Left forelimb (tissue), 1 donor: ENCODE results near the gene ZNF827.

ENCODE experiments used
- DNase-seq: peaks from one replicate; pipeline ENCODE4 v3.0.0-alpha.2; 2018; ENCODE audit warnings: low spot score

ZNF827 gene, protein sequence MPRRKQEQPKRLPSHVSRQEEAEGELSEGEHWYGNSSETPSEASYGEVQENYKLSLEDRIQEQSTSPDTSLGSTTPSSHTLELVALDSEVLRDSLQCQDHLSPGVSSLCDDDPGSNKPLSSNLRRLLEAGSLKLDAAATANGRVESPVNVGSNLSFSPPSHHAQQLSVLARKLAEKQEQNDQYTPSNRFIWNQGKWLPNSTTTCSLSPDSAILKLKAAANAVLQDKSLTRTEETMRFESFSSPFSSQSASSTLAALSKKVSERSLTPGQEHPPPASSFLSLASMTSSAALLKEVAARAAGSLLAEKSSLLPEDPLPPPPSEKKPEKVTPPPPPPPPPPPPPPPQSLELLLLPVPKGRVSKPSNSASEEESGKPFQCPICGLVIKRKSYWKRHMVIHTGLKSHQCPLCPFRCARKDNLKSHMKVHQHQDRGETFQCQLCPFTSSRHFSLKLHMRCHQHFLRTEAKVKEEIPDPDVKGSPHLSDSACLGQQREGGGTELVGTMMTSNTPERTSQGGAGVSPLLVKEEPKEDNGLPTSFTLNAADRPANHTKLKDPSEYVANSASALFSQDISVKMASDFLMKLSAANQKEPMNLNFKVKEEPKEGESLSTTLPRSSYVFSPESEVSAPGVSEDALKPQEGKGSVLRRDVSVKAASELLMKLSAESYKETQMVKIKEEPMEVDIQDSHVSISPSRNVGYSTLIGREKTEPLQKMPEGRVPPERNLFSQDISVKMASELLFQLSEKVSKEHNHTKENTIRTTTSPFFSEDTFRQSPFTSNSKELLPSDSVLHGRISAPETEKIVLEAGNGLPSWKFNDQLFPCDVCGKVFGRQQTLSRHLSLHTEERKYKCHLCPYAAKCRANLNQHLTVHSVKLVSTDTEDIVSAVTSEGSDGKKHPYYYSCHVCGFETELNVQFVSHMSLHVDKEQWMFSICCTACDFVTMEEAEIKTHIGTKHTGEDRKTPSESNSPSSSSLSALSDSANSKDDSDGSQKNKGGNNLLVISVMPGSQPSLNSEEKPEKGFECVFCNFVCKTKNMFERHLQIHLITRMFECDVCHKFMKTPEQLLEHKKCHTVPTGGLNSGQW

DNA sequence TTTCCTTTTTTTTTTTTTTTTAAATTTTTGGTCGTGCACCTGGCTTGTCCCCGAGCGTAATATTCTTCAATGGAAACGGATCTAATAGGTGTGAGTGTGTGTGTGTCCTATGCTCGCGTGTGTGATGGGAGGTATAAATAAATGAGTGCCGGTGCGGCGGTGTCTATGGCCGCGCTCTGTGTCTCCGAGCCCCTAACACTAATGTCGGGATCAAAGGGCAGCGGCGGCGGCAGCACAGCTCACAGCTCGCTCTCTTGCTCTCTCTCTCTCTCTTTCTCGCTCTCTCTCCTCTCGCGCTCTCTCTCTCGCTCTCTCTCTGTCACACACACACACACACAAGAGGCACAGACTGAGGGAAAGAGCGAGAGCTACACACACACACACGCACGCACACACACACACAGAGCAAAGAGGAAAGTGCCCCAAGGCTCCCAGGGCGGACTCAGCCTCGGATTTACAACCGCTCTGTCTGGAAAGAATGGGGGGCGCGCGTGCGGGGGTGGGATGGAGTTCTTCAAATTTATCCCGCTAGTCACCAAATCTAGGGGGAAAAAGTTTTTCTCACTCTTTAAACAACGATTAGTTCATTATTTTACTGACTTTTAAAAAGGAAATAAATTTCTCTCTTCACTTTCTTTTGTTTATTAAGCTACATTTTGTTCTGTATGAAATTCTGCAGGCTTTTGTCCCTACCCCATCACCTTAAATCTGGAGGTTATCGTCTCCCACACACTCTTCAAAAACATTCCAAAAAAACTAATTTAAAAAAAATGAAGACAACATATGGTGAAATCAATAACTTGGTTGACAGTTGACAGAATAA, at the start of gene ZNF827:
Gene ZNF827 (minus strand): TSS at position 206 of the 823 bp plus-strand sequence. CDS start 416 bp downstream, outside the sequence.
- peak; percentile 85 for DNase-seq

DNA sequence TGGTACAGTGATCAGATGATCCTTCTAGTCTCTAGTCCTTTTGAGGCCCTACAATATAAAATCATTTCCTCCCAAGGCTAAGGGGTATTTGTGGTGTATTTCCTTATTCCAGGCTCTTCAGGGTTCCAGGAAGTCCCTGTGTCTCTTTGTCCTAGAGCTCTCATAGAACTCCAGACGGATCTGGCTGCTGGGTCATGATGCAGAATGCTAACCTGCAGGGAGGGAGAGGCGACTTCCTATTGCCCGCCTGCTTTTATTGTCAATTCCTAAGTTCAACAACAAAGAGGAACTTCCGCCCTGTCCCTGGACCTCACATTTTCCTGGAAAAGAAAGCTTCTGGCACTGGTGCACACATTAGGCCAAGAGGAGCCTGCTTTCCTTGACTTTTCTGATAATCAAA, 45.9 kb upstream of the ZNF827 start:
- DNase-seq = no peak

DNA sequence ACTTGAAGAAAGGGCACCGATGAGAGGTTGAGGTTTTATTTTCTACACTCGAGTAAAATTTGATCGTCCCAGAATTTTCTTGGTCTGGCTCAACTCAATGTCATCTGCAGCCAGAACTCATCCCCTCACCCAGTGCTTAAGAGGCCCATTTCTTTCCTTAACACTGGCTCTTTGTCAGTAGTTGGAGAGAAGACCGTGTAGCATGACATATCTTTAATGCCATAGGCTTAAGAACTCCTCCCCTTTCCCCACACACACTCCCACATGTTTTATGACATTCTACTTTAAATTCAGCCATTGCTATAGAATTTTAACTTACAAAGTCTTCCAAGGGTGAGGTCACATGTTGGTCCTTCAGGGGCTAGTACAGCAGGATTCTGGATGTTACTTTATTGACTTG, 44.2 kb upstream of the ZNF827 start:
- no peak for DNase-seq

DNA sequence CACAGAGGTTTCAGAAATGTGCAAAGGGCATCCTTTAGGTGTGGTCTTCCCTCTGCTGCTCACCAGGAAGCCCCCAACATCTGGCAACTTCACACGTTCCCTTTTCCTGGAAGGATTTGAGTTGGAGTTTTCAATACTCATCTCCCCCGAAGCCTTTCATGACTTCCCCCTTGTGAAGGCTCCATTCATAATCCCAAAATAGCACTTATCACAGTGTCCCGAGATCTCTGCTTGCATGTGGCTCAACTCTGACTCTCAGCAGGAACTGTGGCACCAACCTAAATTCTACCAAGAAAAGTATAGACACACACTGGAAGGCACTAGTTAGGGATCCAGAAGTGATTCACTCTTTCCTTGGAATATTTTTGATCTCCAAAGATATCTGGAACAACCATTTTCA, 40.5 kb upstream of the ZNF827 start:
- DNase-seq = no peak

DNA sequence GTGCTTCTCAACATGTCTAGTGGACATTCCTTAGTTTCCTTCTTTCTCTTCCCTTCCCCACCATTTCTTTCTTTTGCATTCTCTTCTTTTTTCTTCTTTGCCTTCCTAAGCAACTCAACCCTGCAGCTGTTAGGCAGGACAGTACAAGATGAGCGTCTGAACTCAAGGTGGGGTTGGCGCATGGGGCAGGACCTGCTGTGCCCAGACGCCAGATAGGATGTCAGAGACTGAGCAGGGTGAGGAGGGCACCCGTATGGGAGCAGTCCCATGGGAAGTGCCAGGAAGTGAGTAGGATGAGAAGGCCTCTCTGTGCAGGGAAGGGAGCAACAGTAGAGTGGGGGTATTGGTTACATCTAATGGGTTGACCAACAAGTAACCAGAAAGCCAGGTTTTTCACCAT, 38.1 kb upstream of the ZNF827 start:
- no peak for DNase-seq

DNA sequence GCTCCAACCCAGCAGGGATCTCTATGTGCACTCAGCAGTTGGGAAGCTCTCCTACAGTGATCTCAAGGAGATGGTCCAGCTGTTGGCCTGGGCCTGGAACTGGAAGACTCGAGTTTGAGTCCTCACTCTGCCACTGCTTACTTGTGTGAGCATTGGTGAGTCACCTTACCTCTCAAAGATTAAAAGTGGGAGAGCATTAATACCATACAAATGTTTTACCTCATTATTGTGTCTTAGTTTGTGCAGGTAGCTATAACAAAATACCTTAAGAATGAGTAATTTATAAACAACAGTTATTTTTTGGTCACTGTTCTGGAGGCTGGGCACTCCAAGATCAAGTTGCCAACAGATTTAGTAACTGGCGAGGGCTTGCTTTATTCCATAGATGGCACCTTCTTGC, 21.4 kb upstream of the ZNF827 start:
- no peak for DNase-seq

DNA sequence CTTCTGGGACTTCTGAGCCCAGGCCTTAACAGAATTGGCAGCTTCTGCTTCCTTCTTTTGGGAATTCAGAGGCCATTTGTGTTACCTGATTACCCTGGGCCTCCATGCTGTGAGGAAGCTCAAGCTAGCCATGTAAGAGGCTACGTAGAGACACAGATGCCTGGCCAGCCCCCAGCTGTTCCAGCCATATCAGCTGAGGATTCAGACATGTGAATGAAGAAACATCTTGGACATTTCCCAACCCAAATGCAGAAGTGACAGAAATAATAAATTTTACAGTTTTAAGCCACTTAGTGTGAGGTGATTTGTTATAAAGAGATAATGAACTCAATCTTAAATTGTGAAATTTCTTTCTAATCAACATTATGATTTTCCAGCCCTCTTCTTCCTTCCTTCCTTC, 18.7 kb upstream of the ZNF827 start:
- no peak for DNase-seq

DNA sequence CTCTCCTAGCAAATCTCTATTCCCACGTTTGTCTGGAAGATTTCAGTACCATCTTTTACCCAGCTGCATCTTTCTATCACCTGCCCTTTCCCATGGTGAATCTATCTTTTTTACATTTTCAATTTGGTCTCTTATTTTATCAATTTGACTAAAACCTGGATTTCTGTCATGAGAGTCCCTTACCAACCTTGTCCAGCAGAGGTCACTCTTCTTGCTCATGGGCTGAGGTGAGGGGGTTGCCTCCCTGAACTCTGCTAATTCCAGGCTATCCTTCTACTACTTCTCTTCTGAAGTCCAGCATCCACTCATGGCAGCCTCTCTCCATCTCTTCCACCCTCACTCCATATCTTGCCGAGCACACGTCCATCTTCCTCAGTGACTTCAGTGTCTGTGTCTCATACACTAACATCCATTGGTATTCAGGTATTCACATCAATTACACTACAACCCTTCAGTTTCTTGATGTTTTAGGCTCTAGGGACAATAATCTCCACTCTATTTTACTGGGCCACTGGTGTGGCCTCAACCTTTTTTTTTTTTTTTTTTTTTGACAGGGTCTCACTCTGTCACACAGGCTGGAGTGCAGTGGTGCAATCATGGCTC, 17.8 kb upstream of the ZNF827 start:
- no peak for DNase-seq

DNA sequence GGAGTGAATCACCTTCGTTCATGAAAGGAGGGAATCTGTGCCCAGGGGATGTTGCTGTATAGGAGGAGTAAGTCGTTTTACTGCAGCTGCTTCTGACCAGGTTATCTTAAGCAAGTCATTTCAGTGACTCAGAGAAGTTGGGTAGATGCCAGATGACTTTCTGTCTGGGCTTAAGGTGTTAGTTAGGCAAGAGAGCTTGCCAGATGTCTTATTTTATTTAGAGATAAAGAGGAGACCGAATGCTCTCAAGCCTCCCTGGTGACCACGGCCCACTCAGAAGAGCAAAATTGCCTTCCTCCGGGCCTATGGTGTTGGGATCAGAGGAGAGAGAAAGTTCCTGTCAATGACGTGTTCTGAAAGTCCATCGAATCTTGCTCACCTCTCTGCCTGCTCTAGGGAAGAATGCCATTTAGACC, 16.3 kb upstream of the ZNF827 start:
- DNase-seq = no peak

DNA sequence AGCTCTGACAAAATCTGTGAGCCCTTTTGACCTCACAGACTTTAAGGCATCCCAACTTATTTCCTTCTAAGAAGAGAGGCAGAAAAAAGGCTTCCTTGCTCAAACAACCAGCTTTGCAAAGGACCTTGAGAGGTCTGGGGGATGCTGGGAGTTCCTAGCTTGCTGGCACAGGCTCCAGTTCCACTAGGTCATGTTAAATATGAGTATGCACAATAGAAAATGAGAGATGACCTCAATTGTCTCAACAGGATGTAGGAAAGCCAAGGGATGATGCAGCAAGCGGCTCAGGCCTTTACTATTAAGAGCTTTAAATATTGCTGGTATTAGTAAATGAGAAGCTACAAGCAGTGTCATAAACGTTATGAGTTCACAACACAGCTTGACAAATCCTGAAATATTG, 13.3 kb upstream of the ZNF827 start:
- no peak for DNase-seq

DNA sequence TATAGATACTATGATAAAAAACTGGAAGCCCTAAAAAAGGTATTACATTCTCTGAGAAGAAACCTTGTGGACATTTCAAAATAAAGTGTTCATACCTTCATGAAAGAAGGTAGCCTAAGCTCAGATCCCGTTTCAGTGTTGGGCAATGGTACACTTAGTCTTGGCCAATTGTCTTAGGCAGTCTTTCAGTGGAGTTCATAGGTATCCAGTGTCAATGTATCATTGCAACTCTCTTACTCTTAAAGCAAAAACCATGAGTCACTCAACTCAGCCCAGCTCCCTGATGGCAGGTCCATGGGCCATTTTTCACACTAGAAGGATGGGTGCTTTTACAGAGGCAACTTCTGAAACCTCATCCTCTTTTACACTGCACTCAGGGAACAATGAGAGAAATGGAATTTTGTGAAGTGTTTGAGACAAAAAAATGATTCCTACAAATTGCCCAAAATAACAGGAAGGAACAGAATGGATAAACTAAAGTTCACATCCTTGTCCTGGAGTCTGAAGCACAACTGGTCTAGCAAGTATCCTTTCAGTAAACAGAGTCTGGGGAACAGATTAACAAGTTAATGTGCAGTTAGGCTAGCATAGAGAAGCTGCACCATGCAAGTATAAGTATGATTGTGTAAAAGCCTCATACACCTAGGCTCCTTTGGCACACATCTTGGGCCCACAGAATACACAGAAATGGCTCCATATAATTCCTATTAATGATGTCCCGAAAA, 7.0 kb upstream of the ZNF827 start:
- DNase-seq = no peak

DNA sequence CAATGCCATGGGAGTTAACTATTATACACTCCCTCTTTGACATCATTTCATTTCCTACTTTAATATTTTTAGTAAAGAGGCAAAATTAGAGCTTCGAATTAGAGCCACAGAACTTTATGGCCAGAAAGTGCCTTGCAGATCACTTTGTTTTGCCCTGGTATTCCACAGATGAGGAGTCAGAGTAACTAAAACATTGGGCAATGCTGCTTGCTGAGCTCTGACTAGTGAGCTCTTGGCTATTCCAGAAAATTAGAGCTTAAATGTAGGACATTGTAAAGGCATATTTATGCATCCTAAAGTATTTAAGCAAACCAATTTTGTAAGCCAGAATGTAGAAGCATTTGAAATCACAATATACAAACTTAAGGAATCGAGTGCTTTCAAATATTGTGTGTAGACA, 6.3 kb upstream of the ZNF827 start:
- DNase-seq = no peak

DNA sequence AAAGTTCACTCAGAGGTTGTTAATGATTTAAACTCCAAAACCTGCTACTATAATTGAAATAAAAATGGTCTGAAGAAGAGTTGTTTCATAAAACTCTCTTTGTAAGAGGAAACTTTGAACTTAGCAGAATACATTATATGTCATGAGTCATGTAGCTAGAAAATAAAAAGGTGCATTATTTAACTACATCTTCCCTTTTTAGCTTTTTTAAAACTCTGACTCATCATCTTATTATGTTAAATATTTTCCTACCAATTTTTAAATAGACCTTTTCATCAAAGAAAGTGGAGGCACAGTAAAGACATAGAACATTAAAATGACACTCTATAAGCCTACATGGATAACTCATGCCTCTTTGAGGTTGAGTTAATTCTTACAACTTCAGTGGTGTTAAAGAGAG, 1.2 kb upstream of the ZNF827 start:
- DNase-seq = no peak

DNA sequence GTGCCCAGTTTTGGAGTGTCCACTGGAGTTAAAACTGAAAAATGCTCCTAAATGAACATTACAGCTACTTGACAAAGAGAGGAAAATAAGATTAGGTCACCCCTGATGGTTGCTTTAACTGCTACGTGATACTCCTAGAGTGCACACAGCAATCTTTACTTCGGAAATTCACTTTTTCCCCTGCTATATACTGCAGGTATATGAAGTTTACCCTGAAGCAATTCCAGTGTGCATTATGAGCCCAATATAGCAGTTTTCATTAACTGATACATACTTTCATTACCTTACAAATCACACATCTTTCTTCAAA, 773 bp upstream of the ZNF827 start:
- DNase-seq = no peak

DNA sequence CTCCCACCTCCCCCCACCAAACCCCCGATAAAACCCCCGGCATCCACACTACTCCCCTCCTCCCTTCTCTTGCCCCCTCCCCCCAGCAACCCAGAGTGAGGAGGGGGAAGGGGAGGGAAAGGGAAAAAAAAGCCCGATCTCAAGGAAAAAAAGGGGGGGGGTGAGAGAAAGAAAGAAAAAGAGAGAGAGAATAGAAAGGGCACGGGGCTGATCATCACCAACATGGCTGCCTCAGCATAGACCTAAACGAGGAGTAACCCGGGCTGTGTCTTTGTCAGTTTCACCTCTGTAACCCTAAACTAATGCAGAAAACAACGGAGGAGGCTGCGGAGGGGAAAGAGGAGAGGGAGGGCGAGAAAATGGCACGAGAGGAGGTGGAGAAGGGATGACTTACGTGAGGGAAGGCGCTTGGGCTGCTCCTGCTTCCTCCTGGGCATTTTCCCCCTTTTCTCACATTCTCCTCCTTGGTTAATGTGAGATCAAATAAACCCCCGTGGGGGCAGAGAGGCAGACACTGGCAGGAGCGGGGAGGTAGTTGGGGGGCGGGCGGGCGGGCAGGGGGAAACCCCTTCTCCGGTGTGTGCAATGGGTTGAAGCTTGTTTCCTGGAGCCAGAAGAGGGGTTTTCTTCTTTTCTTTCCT, 532 bp downstream of the ZNF827 start:
- peak; percentile 72 for DNase-seq

DNA sequence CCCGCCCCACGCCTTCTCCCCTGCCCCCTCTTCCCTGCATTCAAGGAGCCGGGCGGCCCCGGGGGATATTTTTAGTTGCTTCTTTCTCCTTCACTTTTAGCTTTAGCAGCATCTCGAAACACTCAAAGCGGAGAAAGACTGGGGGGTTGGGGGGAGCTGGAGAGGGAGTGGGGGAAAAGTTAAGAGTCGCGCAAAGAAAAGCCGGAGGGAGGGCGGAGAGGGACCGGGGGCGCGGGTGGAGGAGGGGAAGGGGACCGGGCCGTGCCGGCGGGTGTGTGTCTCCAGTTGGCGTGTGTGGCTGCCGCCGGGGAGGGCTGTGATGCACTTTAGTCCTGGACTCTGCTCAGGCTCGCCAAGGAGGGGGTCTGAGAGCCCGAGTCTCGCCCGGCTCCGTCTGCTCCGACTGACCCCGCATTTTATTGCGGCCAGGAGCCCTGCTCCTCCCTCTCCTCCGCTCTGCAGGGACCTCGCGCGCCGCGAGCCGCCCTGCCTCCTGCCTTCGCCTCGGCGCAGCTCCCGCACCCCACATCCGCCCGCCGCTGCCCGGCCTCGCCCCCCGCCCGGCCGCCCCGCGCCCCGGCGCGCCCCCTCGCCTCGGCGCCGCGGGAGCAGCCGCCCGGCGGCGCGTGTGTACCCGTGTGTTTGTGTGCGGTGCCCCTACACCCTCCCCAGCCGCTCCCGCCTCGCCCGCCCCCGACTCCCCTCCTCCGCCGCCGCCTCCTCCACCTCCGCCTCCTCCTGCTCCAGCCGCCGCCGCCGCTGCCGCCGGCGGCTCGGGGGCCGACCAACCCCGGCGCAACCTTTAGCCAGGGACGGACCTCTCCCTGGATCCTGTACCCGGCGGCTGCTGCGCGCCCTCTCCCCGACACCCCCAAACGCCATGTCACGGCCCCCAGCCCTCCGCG, 1.4 kb downstream of the ZNF827 start:
- DNase-seq = peak; percentile 88

DNA sequence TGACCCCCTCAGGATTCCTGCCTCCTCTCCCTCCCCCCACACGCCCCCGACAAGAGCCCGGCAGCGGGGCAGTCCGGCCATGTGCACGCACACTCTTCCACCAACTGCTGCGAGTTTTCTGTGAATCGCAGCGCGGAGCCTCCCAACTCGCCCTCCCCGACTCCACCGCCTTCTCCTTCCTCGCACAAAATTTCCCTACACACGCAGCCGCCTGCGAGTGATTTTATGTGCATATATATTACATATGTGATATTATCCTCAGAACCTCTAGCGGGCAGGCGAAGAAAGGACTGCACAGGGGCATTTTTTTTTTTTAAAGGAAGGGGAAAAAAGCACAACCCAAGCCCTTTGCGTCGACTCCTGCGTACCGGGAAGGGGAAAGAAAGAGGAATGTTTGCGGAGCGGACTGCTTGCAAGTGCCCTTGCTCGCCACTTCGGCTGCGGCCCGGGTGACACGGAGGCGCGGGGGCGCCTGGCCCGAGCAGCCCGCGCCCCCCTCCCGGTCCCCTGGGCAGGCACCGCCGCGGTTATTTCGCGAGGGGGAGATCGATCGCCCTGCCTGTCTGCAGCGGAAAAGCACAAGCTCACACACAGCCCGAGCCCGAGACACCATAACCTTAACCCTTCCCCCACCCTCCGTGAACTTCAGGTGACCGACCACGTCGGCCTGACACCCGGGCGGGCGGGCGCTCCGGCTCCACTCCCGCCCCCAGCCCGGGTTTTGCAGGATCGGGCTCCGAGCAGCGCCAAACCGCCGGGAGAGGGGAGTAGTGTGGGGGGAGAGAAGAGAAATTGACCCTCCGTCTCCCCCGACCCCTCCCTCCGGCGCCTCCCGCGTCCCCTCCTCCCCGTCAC, 2.3 kb downstream of the ZNF827 start:
- peak; percentile 92 for DNase-seq
